CD4-positive, alpha-beta T cell (primary cell): Measurements from ENCODE around the gene SF3A2. TPM values are rescaled to one million over a fixed set of nuclear protein-coding genes. Genes with fewer than 3 reads are reported as not detected.

Source experiments
- ATAC-seq: fragments of 200-7000 bp; cut with Tn5 transposase; one replicate; pipeline ENCODE4 v1.10.0; 2022; ENCODE audit warnings: mild to moderate bottlenecking; ENCODE audit not compliant: poor library complexity
- CTCF ChIA-PET: fragments of 350-600 bp; sonication (Branson Sonifier 250); formaldehyde crosslinking; loops from one replicate; lab custom pipeline; 2021; ENCODE audit warnings: antibody characterized with exemption, inconsistent platforms; lab: Charles Lee
- POLR2A ChIA-PET: fragments of 350-600 bp; sonication (Branson Sonifier 250); formaldehyde crosslinking; loops from one replicate; lab custom pipeline; 2021; ENCODE audit warnings: antibody characterized with exemption, inconsistent platforms; lab: Charles Lee
- DNase-seq, 14 experiments: peaks; one replicate each; pipeline ENCODE4 v3.0.0-alpha.2; 2013 to 2020; ENCODE audit warnings: mixed read lengths in 2 of 14
- H3K27ac ChIP-seq, 2 donors: one replicate each; pipeline versions ENCODE4 v1.5.1 to v1.7.0; 2013; ENCODE audit warnings: low read length in 2 of 2, low read depth in 1 of 2, mild to moderate bottlenecking in 1 of 2
- H3K27me3 ChIP-seq, 2 experiments: 1 replicate in 1 of 2; 2 replicates in 1 of 2; pipeline versions ENCODE4 v1.6.1 to v1.7.0; 2013; ENCODE audit warnings: low read length in 2 of 2, control low read depth in 1 of 2, mild to moderate bottlenecking in 1 of 2, moderate library complexity in 1 of 2; ENCODE audit not compliant: insufficient read depth in 2 of 2, control insufficient read depth in 1 of 2
- H3K36me3 ChIP-seq: one replicate; pipeline ENCODE4 v1.6.1; 2013; ENCODE audit warnings: low read length, control low read depth; ENCODE audit not compliant: insufficient read depth
- H3K4me1 ChIP-seq: one replicate; pipeline ENCODE4 v1.6.1; 2013; ENCODE audit warnings: low read length, control low read depth; ENCODE audit not compliant: insufficient read depth
- H3K4me3 ChIP-seq: one replicate; pipeline ENCODE4 v1.5.1; 2013; ENCODE audit warnings: mild to moderate bottlenecking, low read length, moderate library complexity
- H3K9me3 ChIP-seq, 2 experiments: 1 replicate in 1 of 2; 2 replicates in 1 of 2; pipeline versions ENCODE4 v1.6.1 to v1.7.0; 2013; ENCODE audit warnings: low read length in 2 of 2, mild to moderate bottlenecking in 2 of 2, control low read depth in 1 of 2, moderate library complexity in 1 of 2; ENCODE audit not compliant: control insufficient read depth in 1 of 2, insufficient read depth in 1 of 2
- H3K27ac Mint-ChIP-seq: one replicate; pipeline ENCODE4 v1.8.0; 2020; ENCODE audit warnings: mixed read lengths
- H3K27me3 Mint-ChIP-seq: one replicate; pipeline ENCODE4 v1.8.0; 2021; ENCODE audit warnings: mixed read lengths
- H3K36me3 Mint-ChIP-seq: one replicate; pipeline ENCODE4 v1.8.0; 2021; ENCODE audit warnings: low read depth, mixed read lengths
- H3K4me1 Mint-ChIP-seq: one replicate; pipeline ENCODE4 v1.8.0; 2021; ENCODE audit warnings: low read depth, mixed read lengths
- H3K4me3 Mint-ChIP-seq: one replicate; pipeline ENCODE4 v1.8.0; 2020; ENCODE audit warnings: mild to moderate bottlenecking, mixed read lengths
- H3K9me3 Mint-ChIP-seq: one replicate; pipeline ENCODE4 v1.8.0; 2020; ENCODE audit warnings: mixed read lengths
- CTCF ChIP-seq: fragments of 200-600 bp; IDR thresholded peaks from one replicate; pipeline ENCODE4 v1.8.0; 2022; ENCODE audit warnings: antibody characterized with exemption, mild to moderate bottlenecking
- intact Hi-C, 2 experiments: fragments of 100-400 bp; cut with DNase I in 1 of 2; cut with micrococcal nuclease in 1 of 2; formaldehyde crosslinking; loops; one replicate each; pipeline versions ENCODE4 v1.15.1 to v1.9.0; 2023 to 2025; cut with DNase I, micrococcal nuclease
- total RNA-seq, 174 experiments: library from RNA in 2 of 174; stranded (reverse) in 2 of 174; gene quantifications; one replicate each; pipeline ENCODE4 v1.2.3 and lab custom pipeline; 2021 to 2026

Gene SF3A2
- total RNA-seq, 2 experiments from 2014 or later, result 186 to 194 TPM

GRCh38 chr19:2239173-2239572, 2.5 kb downstream of the SF3A2 start:
- H3K36me3 Mint-ChIP-seq, result peaks cover 57% of the 10 kb centered on the region
- no peak for ATAC-seq
- DNase-seq, result no peak

GRCh38 chr19:2239771-2240770, 3.4 kb downstream of the SF3A2 start:
- Mint-ChIP-seq H3K4me1 (peaks cover 68% of the 10 kb centered on the region), H3K4me3 (peak overlapping the region; percentile 85), H3K27me3 (peaks cover 4% of the 10 kb centered on the region), H3K27ac (peak overlapping the region; percentile 99), H3K9me3 (no peaks in the 10 kb centered on the region), H3K36me3 (peaks cover 64% of the 10 kb centered on the region)
- Histone ChIP-seq H3K4me1 (peaks cover 79% of the 10 kb centered on the region), H3K36me3 (peaks cover 45% of the 10 kb centered on the region), H3K4me3 (peak overlapping the region; percentile 56), H3K9me3 (no peaks in the 10 kb centered on the region), H3K27ac (peak overlapping the region; percentile 70 to 72), H3K27me3 (no peaks in the 10 kb centered on the region)
- intact Hi-C loops, result loop anchor here (2.0 to 10.0 kb wide), 5 partner anchors 87 to 375 kb away; partner anchors contain the start of gene BTBD2 (in 1 of the 2)
- TF ChIP-seq CTCF, result no peak
- no peak for ATAC-seq
- ChIA-PET POLR2A (interaction anchor here (0.6 to 5.3 kb wide), 21 partner anchors 9 to 381 kb away, joined by 3 to 103 read pairs (median 5); partner anchors contain the start of genes AMH, GADD45B, JSRP1 and LMNB2), CTCF (interaction anchor here (0.6 to 3.0 kb wide), 7 partner anchors 11 to 120 kb away, joined by 3 to 16 read pairs (median 5); no protein-coding TSS in a partner anchor)
- peak in 8 of 14 experiments; percentile 24 to 82 (median 48) for DNase-seq

More at GRCh38 chr19:2239173-2239572, 2.5 kb downstream of the SF3A2 start:
- no peaks in the 10 kb centered on the region for H3K9me3 ChIP-seq
- intact Hi-C loops, result loop anchor here (2.0 to 10.0 kb wide), 5 partner anchors 88 to 376 kb away; partner anchors contain the start of gene BTBD2 (in 1 of the 2)
- H3K4me1 ChIP-seq, result peaks cover 87% of the 10 kb centered on the region
- TF ChIP-seq CTCF, result no peak
- H3K36me3 ChIP-seq, result peaks cover 36% of the 10 kb centered on the region
- no peaks in the 10 kb centered on the region for H3K27me3 ChIP-seq
- Mint-ChIP-seq H3K27ac (peak overlapping the region; percentile 99), H3K9me3 (no peaks in the 10 kb centered on the region), H3K27me3 (peaks cover 4% of the 10 kb centered on the region), H3K4me3 (peak overlapping the region; percentile 85), H3K4me1 (peaks cover 73% of the 10 kb centered on the region)
- H3K4me3 ChIP-seq, result peak overlapping the region; percentile 56
- peak overlapping the region in 1 of 2 donors; percentile 70 for H3K27ac ChIP-seq
- CTCF ChIA-PET, result interaction anchor here (0.6 to 3.0 kb wide), 6 partner anchors 12 to 153 kb away, joined by 3 to 16 read pairs (median 4); no protein-coding TSS in a partner anchor
- POLR2A ChIA-PET, result interaction anchor here (0.6 to 5.3 kb wide), 19 partner anchors 9 to 381 kb away, joined by 3 to 103 read pairs (median 5); partner anchors contain the start of genes AMH, GADD45B, JSRP1 and LMNB2
